ENCODE results near the gene CR2. TPM values are rescaled to one million over a fixed set of nuclear protein-coding genes. Genes with fewer than 3 reads are reported as not detected.
"Not testable (repeated sequence)": the region's sequence is repeated elsewhere in the genome, so short reads cannot be mapped to it uniquely, and the experiment has no call there.

The CR2 gene
- total RNA-seq, 1 donor from 2014 or later, result not detected

- H3K4me1 Mint-ChIP-seq (ENCODE audit: unreplicated experiment), result peaks cover 7% of the 10 kb centered on the region
- no peaks in the 10 kb centered on the region for H3K36me3 Mint-ChIP-seq (ENCODE audit: low read depth, unreplicated experiment)
- H3K27me3 Mint-ChIP-seq (ENCODE audit: unreplicated experiment), result peaks cover 6% of the 10 kb centered on the region
- TF ChIP-seq CTCF (IDR thresholded peaks at IDR 0.05; ENCODE audit: unreplicated experiment), result no peak
- H3K27ac Mint-ChIP-seq (ENCODE audit: unreplicated experiment), result no peak overlapping the region
- no peak overlapping the region for H3K4me3 Mint-ChIP-seq (ENCODE audit: unreplicated experiment)
- no peaks in the 10 kb centered on the region for H3K9me3 Mint-ChIP-seq (ENCODE audit: unreplicated experiment)
- no peak for DNase-seq (ENCODE audit: low spot score)
Measured at GRCh38 chr1:207494171-207494570, 40.0 kb downstream of the CR2 start.

DNA sequence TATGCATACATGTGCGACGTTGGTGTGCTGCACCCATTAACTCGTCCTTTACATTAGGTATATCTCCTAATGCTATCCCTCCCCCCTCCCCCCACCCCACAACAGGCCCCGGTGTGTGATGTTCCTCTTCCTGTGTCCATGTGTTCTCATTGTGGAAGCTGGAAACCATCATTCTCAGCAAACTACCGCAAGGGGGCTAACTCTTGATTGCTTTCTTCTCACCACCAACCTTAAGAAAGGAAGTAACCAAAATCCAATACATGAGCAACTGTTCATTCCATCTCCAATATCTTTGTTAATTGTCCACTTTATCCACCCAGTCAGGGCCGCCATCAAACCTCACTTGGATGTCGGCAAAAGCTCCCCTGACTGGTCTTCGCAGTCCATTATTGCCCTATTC lies 41.2 kb downstream of the CR2 start:
- not testable (repeated sequence) for DNase-seq (ENCODE audit: low spot score); H3K27me3 Mint-ChIP-seq (ENCODE audit: unreplicated experiment); H3K36me3 Mint-ChIP-seq (ENCODE audit: low read depth, unreplicated experiment); H3K9me3 Mint-ChIP-seq (ENCODE audit: unreplicated experiment); H3K4me1 Mint-ChIP-seq (ENCODE audit: unreplicated experiment); H3K4me3 Mint-ChIP-seq (ENCODE audit: unreplicated experiment); H3K27ac Mint-ChIP-seq (ENCODE audit: unreplicated experiment)

DNA sequence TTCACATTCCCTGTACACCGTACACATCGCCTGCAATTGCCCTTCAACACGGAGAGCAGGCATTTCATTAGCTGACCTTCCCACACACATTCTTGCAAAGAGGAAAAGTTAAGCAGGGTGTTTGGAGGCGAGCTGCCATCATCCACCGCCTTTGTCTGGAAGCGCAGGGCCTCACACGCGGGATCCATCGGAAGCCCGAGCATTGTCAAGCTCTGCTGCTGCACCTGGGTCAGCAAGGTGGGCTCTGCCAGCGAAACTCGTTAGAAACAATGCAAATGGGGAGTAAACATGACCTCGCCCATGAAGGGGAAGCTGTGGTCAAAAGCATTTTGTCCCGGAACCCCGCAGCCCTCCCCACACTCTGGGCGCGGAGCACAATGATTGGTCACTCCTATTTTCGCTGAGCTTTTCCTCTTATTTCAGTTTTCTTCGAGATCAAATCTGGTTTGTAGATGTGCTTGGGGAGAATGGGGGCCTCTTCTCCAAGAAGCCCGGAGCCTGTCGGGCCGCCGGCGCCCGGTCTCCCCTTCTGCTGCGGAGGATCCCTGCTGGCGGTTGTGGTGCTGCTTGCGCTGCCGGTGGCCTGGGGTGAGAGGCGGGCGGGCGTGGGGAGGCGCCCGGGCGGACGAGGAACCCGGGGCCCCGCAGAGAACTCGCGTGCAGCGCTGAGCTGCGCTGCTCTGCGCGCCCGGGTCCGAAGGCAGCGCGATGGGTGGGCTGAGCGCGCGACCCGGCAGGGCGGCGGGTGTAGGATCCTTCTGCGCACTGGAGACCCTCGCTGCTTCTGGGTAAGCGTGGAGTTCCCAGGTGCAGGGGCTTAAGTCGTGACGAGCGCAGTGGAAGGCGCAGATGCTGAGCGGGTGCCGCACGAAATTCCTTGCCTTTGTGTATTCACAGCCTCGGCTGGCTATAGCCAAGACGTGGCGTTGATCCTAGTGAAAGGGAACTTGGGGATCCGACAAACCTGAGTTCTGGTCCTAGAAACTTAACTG lies 42.0 kb downstream of the CR2 start, which contains the start of gene CR1:
Gene CR1 (plus strand): TSS at position 357 of the 992 bp plus-strand sequence. CDS start 111 bp downstream, at position 468.
- Mint-ChIP-seq H3K4me3 (ENCODE audit: unreplicated experiment) (peak within 1 kb of the TSS; percentile 80), H3K27me3 (ENCODE audit: unreplicated experiment) (peaks cover 4% of the 10 kb centered on the region), H3K36me3 (ENCODE audit: low read depth, unreplicated experiment) (no peaks in the 10 kb centered on the region), H3K4me1 (ENCODE audit: unreplicated experiment) (peaks cover 7% of the 10 kb centered on the region), H3K9me3 (ENCODE audit: unreplicated experiment) (no peaks in the 10 kb centered on the region), H3K27ac (ENCODE audit: unreplicated experiment) (no peak within 1 kb of the TSS)
- peak; percentile 35 for DNase-seq (ENCODE audit: low spot score)
- no peak for TF ChIP-seq CTCF (IDR thresholded peaks at IDR 0.05; ENCODE audit: unreplicated experiment)

GRCh38 chr1:207497941-207498340 lies 43.8 kb downstream of the CR2 start:
- H3K4me1 Mint-ChIP-seq (ENCODE audit: unreplicated experiment), result peaks cover 7% of the 10 kb centered on the region
- H3K27me3 Mint-ChIP-seq (ENCODE audit: unreplicated experiment), result peaks cover 7% of the 10 kb centered on the region
- TF ChIP-seq CTCF (IDR thresholded peaks at IDR 0.05; ENCODE audit: unreplicated experiment), result no peak
- H3K27ac Mint-ChIP-seq (ENCODE audit: unreplicated experiment), result no peak overlapping the region
- no peak for DNase-seq (ENCODE audit: low spot score)
- no peaks in the 10 kb centered on the region for H3K36me3 Mint-ChIP-seq (ENCODE audit: low read depth, unreplicated experiment)
- no peak overlapping the region for H3K4me3 Mint-ChIP-seq (ENCODE audit: unreplicated experiment)
- H3K9me3 Mint-ChIP-seq (ENCODE audit: unreplicated experiment), result no peaks in the 10 kb centered on the region

- Mint-ChIP-seq H3K36me3 (ENCODE audit: low read depth, unreplicated experiment) (no peaks in the 10 kb centered on the region), H3K9me3 (ENCODE audit: unreplicated experiment) (no peaks in the 10 kb centered on the region), H3K4me3 (ENCODE audit: unreplicated experiment) (no peak overlapping the region), H3K27ac (ENCODE audit: unreplicated experiment) (no peak overlapping the region), H3K27me3 (ENCODE audit: unreplicated experiment) (peaks cover 7% of the 10 kb centered on the region), H3K4me1 (ENCODE audit: unreplicated experiment) (peaks cover 7% of the 10 kb centered on the region)
- DNase-seq (ENCODE audit: low spot score), result peak; percentile 46
- peak; percentile 67 for TF ChIP-seq CTCF (IDR thresholded peaks at IDR 0.05; ENCODE audit: unreplicated experiment)
Measured at GRCh38 chr1:207499573-207499972, 45.4 kb downstream of the CR2 start.
